ENCODE data around the gene SHISA7.

DNA sequence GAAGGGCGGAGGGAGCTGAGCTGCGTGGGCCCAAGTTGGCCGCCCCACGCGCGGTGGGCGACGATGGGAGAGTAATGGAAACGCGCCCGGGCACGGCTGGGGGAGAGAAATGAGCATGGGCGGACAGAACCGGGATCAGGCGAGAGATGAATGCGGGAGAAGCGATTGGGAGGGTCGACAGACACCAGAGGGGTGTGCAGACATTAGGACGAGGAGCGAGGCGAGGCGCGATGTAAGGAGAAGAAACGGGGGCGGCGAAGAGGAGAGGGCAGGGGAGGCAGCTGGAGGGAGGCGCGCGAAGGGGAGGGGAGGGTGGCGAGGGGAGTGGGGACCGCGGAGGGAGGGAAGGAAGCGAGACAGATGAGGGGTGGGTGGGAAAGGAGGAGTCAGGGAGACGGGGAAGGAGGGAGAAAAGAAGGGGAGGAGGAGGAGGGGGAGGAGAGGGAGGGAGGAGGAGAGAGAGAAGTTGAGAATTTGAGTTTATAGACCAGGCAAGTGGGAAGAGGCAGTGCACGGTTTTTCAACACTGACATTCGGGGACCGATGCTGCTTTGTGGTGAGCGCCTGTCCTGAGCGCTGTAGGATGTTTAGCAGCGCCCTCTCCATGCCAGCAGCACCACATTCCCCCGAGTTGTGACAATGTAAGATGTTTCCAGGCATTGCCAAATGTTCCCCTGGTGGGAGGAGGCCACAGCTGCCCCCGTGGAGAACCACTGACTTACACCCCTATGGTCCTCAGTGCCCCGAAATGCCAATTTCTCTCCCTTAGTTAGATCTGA, at the start of gene SHISA7:
- TF ChIP-seq, protein P1, sequence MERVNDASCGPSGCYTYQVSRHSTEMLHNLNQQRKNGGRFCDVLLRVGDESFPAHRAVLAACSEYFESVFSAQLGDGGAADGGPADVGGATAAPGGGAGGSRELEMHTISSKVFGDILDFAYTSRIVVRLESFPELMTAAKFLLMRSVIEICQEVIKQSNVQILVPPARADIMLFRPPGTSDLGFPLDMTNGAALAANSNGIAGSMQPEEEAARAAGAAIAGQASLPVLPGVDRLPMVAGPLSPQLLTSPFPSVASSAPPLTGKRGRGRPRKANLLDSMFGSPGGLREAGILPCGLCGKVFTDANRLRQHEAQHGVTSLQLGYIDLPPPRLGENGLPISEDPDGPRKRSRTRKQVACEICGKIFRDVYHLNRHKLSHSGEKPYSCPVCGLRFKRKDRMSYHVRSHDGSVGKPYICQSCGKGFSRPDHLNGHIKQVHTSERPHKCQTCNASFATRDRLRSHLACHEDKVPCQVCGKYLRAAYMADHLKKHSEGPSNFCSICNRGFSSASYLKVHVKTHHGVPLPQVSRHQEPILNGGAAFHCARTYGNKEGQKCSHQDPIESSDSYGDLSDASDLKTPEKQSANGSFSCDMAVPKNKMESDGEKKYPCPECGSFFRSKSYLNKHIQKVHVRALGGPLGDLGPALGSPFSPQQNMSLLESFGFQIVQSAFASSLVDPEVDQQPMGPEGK (CRISPR knock-in tag; IDR thresholded peaks at IDR 0.05; ENCODE audit: borderline replicate concordance), result no peak
- TF ChIP-seq OSR1 (CRISPR knock-in tag; IDR thresholded peaks at IDR 0.05), result no peak
- TF ChIP-seq, protein P2, sequence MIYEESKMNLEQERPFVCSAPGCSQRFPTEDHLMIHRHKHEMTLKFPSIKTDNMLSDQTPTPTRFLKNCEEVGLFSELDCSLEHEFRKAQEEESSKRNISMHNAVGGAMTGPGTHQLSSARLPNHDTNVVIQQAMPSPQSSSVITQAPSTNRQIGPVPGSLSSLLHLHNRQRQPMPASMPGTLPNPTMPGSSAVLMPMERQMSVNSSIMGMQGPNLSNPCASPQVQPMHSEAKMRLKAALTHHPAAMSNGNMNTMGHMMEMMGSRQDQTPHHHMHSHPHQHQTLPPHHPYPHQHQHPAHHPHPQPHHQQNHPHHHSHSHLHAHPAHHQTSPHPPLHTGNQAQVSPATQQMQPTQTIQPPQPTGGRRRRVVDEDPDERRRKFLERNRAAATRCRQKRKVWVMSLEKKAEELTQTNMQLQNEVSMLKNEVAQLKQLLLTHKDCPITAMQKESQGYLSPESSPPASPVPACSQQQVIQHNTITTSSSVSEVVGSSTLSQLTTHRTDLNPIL (CRISPR knock-in tag; IDR thresholded peaks at IDR 0.05; ENCODE audit: low read depth), result no peak
- TF ChIP-seq, protein P3, sequence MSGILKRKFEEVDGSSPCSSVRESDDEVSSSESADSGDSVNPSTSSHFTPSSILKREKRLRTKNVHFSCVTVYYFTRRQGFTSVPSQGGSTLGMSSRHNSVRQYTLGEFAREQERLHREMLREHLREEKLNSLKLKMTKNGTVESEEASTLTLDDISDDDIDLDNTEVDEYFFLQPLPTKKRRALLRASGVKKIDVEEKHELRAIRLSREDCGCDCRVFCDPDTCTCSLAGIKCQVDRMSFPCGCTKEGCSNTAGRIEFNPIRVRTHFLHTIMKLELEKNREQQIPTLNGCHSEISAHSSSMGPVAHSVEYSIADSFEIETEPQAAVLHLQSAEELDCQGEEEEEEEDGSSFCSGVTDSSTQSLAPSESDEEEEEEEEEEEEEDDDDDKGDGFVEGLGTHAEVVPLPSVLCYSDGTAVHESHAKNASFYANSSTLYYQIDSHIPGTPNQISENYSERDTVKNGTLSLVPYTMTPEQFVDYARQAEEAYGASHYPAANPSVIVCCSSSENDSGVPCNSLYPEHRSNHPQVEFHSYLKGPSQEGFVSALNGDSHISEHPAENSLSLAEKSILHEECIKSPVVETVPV (CRISPR knock-in tag; IDR thresholded peaks at IDR 0.05), result no peak
- TF ChIP-seq ZNF565 (CRISPR knock-in tag; conservative IDR thresholded peaks at IDR 0.05; ENCODE audit: low read depth), result no peak
- no peak for TF ChIP-seq ZFP3 (CRISPR knock-in tag; IDR thresholded peaks at IDR 0.05)
- no peak for TF ChIP-seq ZNF8 (CRISPR knock-in tag; IDR thresholded peaks at IDR 0.05)
